HEK293 (cell line): ENCODE data around the gene UGT2B17.

ENCODE experiments used
- CTCF ChIA-PET: fragments of 350-600 bp; formaldehyde crosslinking; extraction: SDS; loops from one replicate; lab custom pipeline; 2021; ENCODE audit warnings: antibody characterized with exemption; lab: Yijun Ruan, JAX
- POLR2A ChIA-PET: fragments of 300-600 bp; formaldehyde crosslinking; extraction: SDS; loops from one replicate; lab custom pipeline; 2020; ENCODE audit warnings: antibody characterized with exemption, inconsistent platforms; lab: Yijun Ruan, JAX
- H3K27ac ChIP-seq: fragments of 200-500 bp; sonication (Bioruptor generic); 2 replicates; pipeline ENCODE4 v1.5.1; 2014; ENCODE audit warnings: low read depth, low read length, control low read depth, inconsistent platforms; ENCODE audit errors: extremely low read depth
- H3K36me3 ChIP-seq, 2 experiments: fragments of 200-500 bp in 1 of 2; sonication (Bioruptor generic) in 1 of 2; 1 replicate in 1 of 2; 2 replicates in 1 of 2; pipeline ENCODE4 v1.5.1; 2014 to 2017; ENCODE audit warnings: inconsistent platforms in 2 of 2, low read length in 2 of 2; ENCODE audit not compliant: control insufficient read depth in 2 of 2, insufficient read depth in 1 of 2
- H3K4me1 ChIP-seq: fragments of 200-500 bp; sonication (Bioruptor generic); 2 replicates; pipeline ENCODE4 v1.5.1; 2014; ENCODE audit warnings: mild to moderate bottlenecking, low read length, inconsistent platforms; ENCODE audit not compliant: control insufficient read depth, insufficient read depth
- H3K4me3 ChIP-seq: 2 replicates; pipeline ENCODE4 v1.5.1; 2011; ENCODE audit warnings: low read depth, mild to moderate bottlenecking, control low read depth, low read length, moderate library complexity
- H3K9me3 ChIP-seq: fragments of 200-500 bp; sonication (Bioruptor generic); 2 replicates; pipeline ENCODE4 v1.5.1; 2014; ENCODE audit warnings: low read depth, low read length, inconsistent platforms; ENCODE audit not compliant: control insufficient read depth, insufficient read depth
- GFI1B ChIP-seq: fragments of 450-650 bp; formaldehyde crosslinking; IDR thresholded peaks from 2 replicates; pipeline ENCODE4 v1.5.1; 2016; ENCODE audit warnings: missing biosample characterization, missing genetic modification characterization
- PBX3 ChIP-seq: sonication (generic); formaldehyde crosslinking; IDR thresholded peaks from 2 replicates; pipeline ENCODE4 v1.8.1; 2022; ENCODE audit warnings: mild to moderate bottlenecking, moderate library complexity, missing genetic modification reagents
- PRDM1 ChIP-seq: fragments of 450-650 bp; formaldehyde crosslinking; IDR thresholded peaks from 2 replicates; pipeline ENCODE4; 2016; ENCODE audit warnings: missing biosample characterization, missing genetic modification characterization
- SP2 ChIP-seq: fragments of 450-650 bp; formaldehyde crosslinking; IDR thresholded peaks from 2 replicates; pipeline ENCODE4 v1.5.1; 2016; ENCODE audit warnings: missing biosample characterization, missing genetic modification characterization
- TSHZ1 ChIP-seq: fragments of 450-650 bp; formaldehyde crosslinking; IDR thresholded peaks from 2 replicates; pipeline ENCODE4 v1.5.1; 2016; ENCODE audit warnings: missing biosample characterization, missing genetic modification characterization, borderline replicate concordance
- WT1 ChIP-seq: fragments of 450-650 bp; formaldehyde crosslinking; IDR thresholded peaks from 2 replicates; pipeline ENCODE4 v1.5.1; 2016; ENCODE audit warnings: missing biosample characterization, missing genetic modification characterization
- ZBTB44 ChIP-seq: fragments of 450-650 bp; IDR thresholded peaks from 2 replicates; pipeline ENCODE4 v1.5.1; 2018; ENCODE audit warnings: missing biosample characterization, mild to moderate bottlenecking, missing genetic modification characterization
- ZFP37 ChIP-seq: fragments of 450-650 bp; formaldehyde crosslinking; IDR thresholded peaks from 2 replicates; pipeline ENCODE4 v1.5.1; 2016; ENCODE audit warnings: missing biosample characterization, missing genetic modification characterization
- ZNF10 ChIP-seq: fragments of 450-650 bp; formaldehyde crosslinking; IDR thresholded peaks from 2 replicates; pipeline ENCODE4 v1.5.1; 2017; ENCODE audit warnings: missing biosample characterization, missing genetic modification characterization
- ZNF112 ChIP-seq: fragments of 450-650 bp; formaldehyde crosslinking; IDR thresholded peaks from 2 replicates; pipeline ENCODE4 v1.5.0; 2017; ENCODE audit warnings: missing biosample characterization, missing genetic modification characterization
- ZNF157 ChIP-seq: fragments of 450-650 bp; formaldehyde crosslinking; IDR thresholded peaks from 2 replicates; pipeline ENCODE4 v1.5.1; 2016; ENCODE audit warnings: missing biosample characterization, missing genetic modification characterization
- ZNF24 ChIP-seq: fragments of 450-650 bp; formaldehyde crosslinking; IDR thresholded peaks from 2 replicates; pipeline ENCODE4 v1.5.1; 2016; ENCODE audit warnings: missing biosample characterization, missing genetic modification characterization
- ZNF398 ChIP-seq: fragments of 450-650 bp; formaldehyde crosslinking; IDR thresholded peaks from 2 replicates; pipeline ENCODE4 v1.5.1; 2017; ENCODE audit warnings: missing biosample characterization, missing genetic modification characterization
- ZNF488 ChIP-seq: fragments of 450-650 bp; formaldehyde crosslinking; IDR thresholded peaks from 2 replicates; pipeline ENCODE4 v1.5.1; 2016; ENCODE audit warnings: missing biosample characterization, missing genetic modification characterization
- ZNF561 ChIP-seq: fragments of 450-650 bp; IDR thresholded peaks from 2 replicates; pipeline ENCODE4 v1.5.1; 2018; ENCODE audit warnings: missing biosample characterization, missing genetic modification characterization, borderline replicate concordance
- ZNF571 ChIP-seq: fragments of 450-650 bp; formaldehyde crosslinking; IDR thresholded peaks from 2 replicates; pipeline ENCODE4 v1.5.0; 2017; ENCODE audit warnings: missing biosample characterization, missing genetic modification characterization
- ZNF639 ChIP-seq: fragments of 450-650 bp; formaldehyde crosslinking; IDR thresholded peaks from 2 replicates; pipeline ENCODE4 v1.5.1; 2016; ENCODE audit warnings: missing biosample characterization, missing genetic modification characterization
- ZNF837 ChIP-seq: fragments of 450-650 bp; formaldehyde crosslinking; IDR thresholded peaks from 2 replicates; pipeline ENCODE4 v1.5.1; 2016; ENCODE audit warnings: missing biosample characterization, missing genetic modification characterization
- ZSCAN16 ChIP-seq: fragments of 450-650 bp; formaldehyde crosslinking; IDR thresholded peaks from 2 replicates; pipeline ENCODE4 v1.5.1; 2016; ENCODE audit warnings: missing biosample characterization, missing genetic modification characterization

Gene UGT2B17

GRCh38 chr4:68617003-68617698 is 41.0 kb upstream of the UGT2B17 start (continued):
- TF ChIP-seq ZNF398 (tag by site-specific recombination) = no peak
- TF ChIP-seq ZNF837 = no peak
- no peak for TF ChIP-seq ZNF488 (tag by site-specific recombination)
- no peak for TF ChIP-seq ZNF24 (tag by site-specific recombination)

GRCh38 chr4:68615699-68616422 is 39.7 kb upstream of the UGT2B17 start:
- TF ChIP-seq ZNF112 (no peak), PBX3 (CRISPR knock-in tag) (no peak), ZNF561 (tag by site-specific recombination) (no peak), ZSCAN16 (tag by site-specific recombination) (no peak), GFI1B (no peak), ZNF10 (tag by site-specific recombination) (no peak), SP2 (tag by site-specific recombination) (no peak), ZNF157 (tag by site-specific recombination) (no peak), ZBTB44 (tag by site-specific recombination) (no peak), ZFP37 (tag by site-specific recombination) (no peak), TSHZ1 (no peak), PRDM1 (tag by site-specific recombination) (no peak), ZNF639 (no peak), WT1 (no peak), ZNF571 (tag by site-specific recombination) (no peak)
- no peak overlapping the region for H3K27ac ChIP-seq
- H3K9me3 ChIP-seq = no peaks in the 10 kb centered on the region
- CTCF ChIA-PET = no interaction called here
- POLR2A ChIA-PET = no interaction called here
- no peak overlapping the region for H3K4me3 ChIP-seq
- no peaks in the 10 kb centered on the region for H3K36me3 ChIP-seq
- H3K4me1 ChIP-seq = no peaks in the 10 kb centered on the region
